Breast epithelium (tissue), 3 donors: ENCODE data around the gene PTPRN2.
"Not testable (repeated sequence)": the region's sequence is repeated elsewhere in the genome, so short reads cannot be mapped to it uniquely, and the experiment has no call there.

Experiments used
- POLR2A ChIP-seq: fragments of 450-650 bp; IDR thresholded peaks from one replicate; pipeline ENCODE4 v1.6.1; 2016; ENCODE audit warnings: antibody characterized with exemption, mild to moderate bottlenecking, moderate library complexity
- POLR2AphosphoS5 ChIP-seq, 3 donors: sonication (generic); formaldehyde crosslinking; IDR thresholded peaks; one replicate each; pipeline ENCODE4 v1.6.1; 2017; ENCODE audit warnings: antibody characterized with exemption in 3 of 3
- TF ChIP-seq, protein P1 (sequence below), 3 donors: fragments of 450-650 bp; IDR thresholded peaks; one replicate each; pipeline ENCODE4 v1.5.1; 2016 to 2017; ENCODE audit warnings: antibody characterized with exemption in 3 of 3, mild to moderate bottlenecking in 3 of 3, moderate library complexity in 3 of 3

DNA sequence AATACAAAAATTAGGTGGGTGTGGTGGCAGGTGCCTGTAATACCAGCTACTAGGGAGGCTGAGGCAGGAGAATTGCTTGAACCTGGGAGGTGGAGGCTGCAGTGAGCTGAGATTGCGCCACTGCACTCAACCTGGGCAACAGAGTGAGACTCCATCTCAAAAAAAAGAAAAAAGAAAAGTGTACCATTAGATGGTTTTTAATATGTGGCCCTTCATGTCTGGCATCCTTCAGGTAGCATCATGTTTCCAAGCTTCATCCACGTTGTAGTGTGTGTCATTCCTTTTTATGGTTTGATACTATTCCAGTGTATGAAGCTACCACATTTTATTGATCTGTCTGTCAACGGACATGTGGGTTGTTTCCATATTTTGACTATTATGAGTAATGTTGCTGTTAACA, 1097.8 kb downstream of the PTPRN2 start:
- TF ChIP-seq, protein P1, sequence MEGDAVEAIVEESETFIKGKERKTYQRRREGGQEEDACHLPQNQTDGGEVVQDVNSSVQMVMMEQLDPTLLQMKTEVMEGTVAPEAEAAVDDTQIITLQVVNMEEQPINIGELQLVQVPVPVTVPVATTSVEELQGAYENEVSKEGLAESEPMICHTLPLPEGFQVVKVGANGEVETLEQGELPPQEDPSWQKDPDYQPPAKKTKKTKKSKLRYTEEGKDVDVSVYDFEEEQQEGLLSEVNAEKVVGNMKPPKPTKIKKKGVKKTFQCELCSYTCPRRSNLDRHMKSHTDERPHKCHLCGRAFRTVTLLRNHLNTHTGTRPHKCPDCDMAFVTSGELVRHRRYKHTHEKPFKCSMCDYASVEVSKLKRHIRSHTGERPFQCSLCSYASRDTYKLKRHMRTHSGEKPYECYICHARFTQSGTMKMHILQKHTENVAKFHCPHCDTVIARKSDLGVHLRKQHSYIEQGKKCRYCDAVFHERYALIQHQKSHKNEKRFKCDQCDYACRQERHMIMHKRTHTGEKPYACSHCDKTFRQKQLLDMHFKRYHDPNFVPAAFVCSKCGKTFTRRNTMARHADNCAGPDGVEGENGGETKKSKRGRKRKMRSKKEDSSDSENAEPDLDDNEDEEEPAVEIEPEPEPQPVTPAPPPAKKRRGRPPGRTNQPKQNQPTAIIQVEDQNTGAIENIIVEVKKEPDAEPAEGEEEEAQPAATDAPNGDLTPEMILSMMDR (IDR thresholded peaks at IDR 0.05) = not testable (repeated sequence)
- TF ChIP-seq POLR2AphosphoS5 (IDR thresholded peaks at IDR 0.05); POLR2A: not testable (repeated sequence)
